NK-92 (cell line): ENCODE measurements around the gene GAS2L2.
"Not testable (repeated sequence)": the region's sequence is repeated elsewhere in the genome, so short reads cannot be mapped to it uniquely, and the experiment has no call there.

Experiments used
- DNase-seq: peaks from one replicate; lab custom pipeline; 2025; ENCODE audit not compliant: unreplicated experiment; lab: John Stamatoyannopoulos, UW

GAS2L2 gene

GRCh38 chr17:35730400-35731005, 22.5 kb downstream of the GAS2L2 start:
- DNase-seq, result no peak

GRCh38 chr17:35729405-35729833, 23.6 kb downstream of the GAS2L2 start:
- DNase-seq, result no peak

GRCh38 chr17:35728551-35728950, 24.5 kb downstream of the GAS2L2 start:
- no peak for DNase-seq

DNA sequence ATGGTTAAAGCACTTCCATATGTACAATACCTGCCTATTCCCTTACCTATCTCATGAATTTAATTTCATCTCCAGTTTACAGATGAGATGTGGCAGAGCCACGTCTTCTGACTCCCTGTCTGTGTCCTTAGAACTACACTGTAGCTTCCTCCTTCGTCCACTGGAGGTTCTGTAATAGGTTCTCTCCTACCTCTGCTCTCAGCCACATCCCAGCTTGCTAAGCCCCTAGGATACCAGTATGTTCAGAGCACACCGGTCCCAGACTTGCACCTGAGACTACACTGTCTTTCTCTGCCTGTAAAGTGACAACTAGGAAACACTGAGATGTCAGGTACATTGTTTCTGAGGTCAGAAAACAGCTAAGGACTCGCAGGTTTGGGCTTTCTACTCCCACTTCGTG, 25.4 kb downstream of the GAS2L2 start:
- DNase-seq, result no peak

DNA sequence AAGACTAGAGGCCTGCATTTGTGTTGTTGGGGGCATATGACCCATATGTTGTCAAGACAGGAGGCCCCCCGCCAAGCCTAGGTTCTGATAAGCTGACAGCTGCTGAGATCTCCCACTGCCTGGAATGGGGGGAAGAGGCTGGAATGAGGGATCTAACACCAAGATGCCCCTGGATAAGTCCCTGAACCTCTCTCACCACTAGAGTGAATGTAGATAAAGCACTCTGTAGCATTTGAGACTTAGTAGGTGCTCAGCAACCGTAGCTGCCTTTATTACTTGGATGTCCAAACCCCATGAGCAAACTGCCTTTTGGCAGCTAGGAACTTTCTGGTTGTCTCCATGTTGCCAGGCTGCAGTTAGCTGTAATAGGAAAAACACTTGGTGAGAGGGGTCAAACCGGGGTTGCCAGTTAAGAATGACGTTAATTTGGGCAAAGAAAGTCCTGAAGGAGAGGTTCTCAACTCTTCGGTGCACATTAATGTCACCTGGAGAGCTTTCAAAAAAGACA, 26.0 kb downstream of the GAS2L2 start:
- DNase-seq, result no peak

GRCh38 chr17:35726127-35726952, 26.7 kb downstream of the GAS2L2 start:
- DNase-seq, result no peak

- no peak for DNase-seq
Observed at GRCh38 chr17:35725802-35726126, 27.3 kb downstream of the GAS2L2 start.

- no peak for DNase-seq
Observed at GRCh38 chr17:35725058-35725457, 28.0 kb downstream of the GAS2L2 start.

GRCh38 chr17:35723735-35724134, 29.3 kb downstream of the GAS2L2 start:
- no peak for DNase-seq

GRCh38 chr17:35717475-35717874, 35.6 kb downstream of the GAS2L2 start:
- DNase-seq, result no peak

DNA sequence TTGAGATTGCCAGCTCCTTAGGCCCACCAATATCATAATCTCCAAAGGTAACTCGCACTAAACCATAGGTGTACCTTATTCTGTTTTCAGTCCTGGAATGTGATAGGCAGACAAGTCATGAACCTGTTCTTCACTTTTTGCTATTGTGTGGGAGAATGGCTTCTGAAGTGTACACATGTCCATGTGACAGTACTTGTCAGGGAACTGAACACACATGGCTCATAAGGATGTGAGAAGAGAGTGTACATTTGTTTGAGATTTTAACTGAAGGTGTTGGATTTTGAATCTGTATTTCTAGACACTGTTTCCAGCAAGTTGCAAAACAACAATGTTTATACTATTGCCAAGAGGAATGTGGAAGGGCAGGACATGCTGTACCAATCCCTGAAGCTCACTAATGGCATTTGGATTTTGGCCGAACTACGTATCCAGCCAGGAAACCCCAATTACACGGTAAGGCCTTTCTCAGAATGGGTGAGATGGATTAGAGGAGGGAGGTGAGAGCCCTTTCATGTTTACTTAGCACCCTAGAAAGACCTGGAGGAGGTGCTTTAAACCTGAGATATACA, 36.1 kb downstream of the GAS2L2 start:
- no peak for DNase-seq

DNA sequence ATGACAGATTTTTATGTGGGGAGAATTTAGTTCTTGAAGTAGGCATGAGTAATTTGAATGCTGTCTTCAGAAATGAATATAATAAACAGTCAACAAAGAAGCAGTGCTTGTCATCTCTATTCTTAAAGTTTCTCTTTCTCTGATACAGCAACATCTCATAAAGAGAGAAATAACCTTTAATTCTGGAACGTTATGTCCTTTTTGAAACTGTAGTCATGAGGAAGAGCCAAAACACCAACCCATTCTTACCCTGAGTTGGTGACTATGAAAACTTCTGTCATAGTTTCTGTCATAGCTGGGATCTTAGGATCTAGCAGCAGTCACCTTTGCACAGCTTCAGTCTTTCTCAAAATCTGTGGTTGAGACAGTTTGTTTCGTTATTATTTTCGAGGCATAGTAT, 36.9 kb downstream of the GAS2L2 start:
- no peak for DNase-seq

DNA sequence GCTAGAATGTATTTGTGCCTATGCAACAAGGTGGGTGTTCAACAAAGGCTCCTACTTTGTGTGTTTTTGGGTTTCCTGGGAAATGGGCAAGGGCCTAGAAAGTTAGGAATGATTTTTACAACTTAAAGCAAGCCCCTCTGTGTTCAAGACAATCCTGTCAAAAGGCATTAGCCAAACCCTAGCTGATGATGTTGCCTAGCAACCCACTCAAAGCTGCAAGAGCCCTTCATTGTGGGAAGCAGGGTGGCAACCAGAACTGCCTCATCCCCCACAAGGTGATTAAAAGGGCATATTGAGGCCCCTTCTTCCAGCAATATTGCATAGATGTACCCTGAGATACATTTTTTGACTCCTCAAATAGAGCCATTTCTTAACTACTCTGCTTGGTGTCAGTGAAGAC, 37.6 kb downstream of the GAS2L2 start:
- no peak for DNase-seq

DNA sequence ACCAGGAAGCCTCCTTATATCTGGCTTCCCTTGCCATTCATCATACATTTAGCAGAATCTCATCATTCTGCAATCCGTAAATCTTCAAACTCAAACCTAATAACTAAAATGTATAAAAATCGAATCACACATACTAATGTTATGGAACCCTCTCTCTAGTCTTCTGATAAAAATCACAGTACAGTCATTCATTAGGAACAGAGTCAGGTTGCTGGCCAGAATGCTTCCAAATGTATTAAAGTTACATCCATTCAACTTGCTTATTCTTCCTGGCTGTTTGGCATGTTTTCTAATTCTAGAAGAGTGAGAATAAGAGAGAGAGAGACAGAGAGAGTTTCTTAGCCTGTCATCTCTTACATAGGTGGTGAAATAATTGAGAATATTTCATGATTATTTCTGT, 38.1 kb downstream of the GAS2L2 start:
- DNase-seq, result no peak

- DNase-seq, result no peak
Observed at GRCh38 chr17:35713069-35713728, 39.8 kb downstream of the GAS2L2 start.

DNA sequence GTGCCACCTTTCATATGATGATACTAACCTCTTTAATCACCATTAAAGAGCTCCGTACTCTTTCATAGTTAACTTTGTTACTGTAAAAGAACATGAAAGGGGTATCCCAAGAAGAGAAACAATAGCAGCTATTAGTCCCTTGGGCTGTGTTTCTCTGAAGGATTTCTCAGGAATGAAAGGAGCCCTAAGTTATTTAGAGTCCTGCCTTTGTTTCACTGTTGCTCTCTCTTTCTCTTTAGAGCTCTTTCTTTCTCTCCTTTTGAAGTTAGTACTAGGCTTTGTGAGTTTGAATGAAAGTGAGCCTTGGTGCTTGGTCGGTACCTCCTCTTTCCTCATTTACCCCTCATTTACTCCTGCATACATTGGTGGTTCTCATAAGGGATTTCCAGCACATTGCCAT, 42.1 kb downstream of the GAS2L2 start:
- DNase-seq, result no peak

- DNase-seq, result no peak
Observed at GRCh38 chr17:35709874-35710273, 43.2 kb downstream of the GAS2L2 start.

DNA sequence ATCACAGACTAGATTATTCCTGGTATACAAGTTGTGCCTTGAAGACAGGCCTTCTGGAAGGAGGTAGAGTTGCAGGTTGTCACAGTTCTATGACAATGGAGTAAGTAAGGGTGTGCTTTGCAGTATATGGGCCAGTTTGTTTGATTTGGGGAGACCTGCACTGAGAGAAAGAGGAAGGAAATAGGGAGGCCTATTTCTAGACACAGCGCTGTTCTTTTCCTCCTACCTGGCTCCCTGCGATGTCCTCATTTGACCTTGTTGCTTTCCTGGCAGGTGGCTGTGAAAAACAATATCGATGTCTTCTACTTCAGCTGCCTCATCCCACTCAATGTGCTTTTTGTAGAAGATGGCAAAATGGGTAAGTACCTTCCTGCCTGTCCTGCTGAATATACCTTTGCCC, 44.1 kb downstream of the GAS2L2 start:
- no peak for DNase-seq

DNA sequence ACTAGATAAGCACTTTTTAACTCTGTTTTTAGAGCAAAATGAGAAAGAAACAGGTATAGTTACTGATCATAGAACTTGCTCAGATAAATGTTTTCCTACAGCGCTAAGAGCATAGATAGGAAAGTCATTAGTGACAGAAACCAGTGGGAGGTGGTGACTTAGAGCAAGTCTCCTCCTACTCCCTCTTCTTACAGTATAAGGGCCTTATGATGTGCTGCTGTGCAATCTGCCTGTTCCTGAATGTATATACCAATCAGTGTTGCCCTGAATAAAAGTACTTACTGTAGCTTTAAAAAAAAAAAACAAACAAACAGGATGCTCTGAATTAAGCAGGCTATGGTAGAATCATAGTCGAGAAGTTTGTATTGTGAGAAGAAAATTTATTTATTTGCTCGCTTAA, 44.9 kb downstream of the GAS2L2 start:
- no peak for DNase-seq

- DNase-seq, result no peak
Observed at GRCh38 chr17:35705705-35706104, 47.3 kb downstream of the GAS2L2 start.

- DNase-seq, result no peak
Observed at GRCh38 chr17:35705230-35705629, 47.8 kb downstream of the GAS2L2 start.

- DNase-seq, result not testable (repeated sequence)
Observed at GRCh38 chr17:35703308-35703707, 49.7 kb downstream of the GAS2L2 start.
